ENCODE results near the gene ZNF549. TPM values are rescaled to one million over a fixed set of nuclear protein-coding genes. Genes with fewer than 3 reads are reported as not detected.
A peak's percentile ranks its signal among the peaks of the same experiment; 100 is the strongest.

Gene ZNF549
- total RNA-seq (2021; ENCODE audit: unreplicated experiment) = not detected
- polyA plus RNA-seq (2012) = not detected in 2 replicates
- percentile 5 among the genes with signal in this experiment for Bru-seq, nascent RNA
- percentile 6 among the genes with signal in this experiment for BruChase-seq, experiment 1, labeled RNA remaining after a 6-hour chase
- percentile 9 among the genes with signal in this experiment for BruChase-seq, experiment 2, labeled RNA remaining after a 2-hour chase
- long read RNA-seq = 0 reads

- intact Hi-C loops (cut with micrococcal nuclease) = no loop called here
- H3K9me3 ChIP-seq (ENCODE audit: control insufficient read depth in 1 of 2, insufficient read depth in 1 of 2, low read depth in 1 of 2, low read length in 2 of 2) = peaks cover 0 to 3% of the 10 kb centered on the region in 2 experiments; a peak in 2 of 4 replicates
- no peak for DNase-seq (ENCODE audit: low read depth, low spot score)
- no peak within 1 kb of the TSS for H3K9ac ChIP-seq (ENCODE audit: low read length)
- TF ChIP-seq, protein P1, sequence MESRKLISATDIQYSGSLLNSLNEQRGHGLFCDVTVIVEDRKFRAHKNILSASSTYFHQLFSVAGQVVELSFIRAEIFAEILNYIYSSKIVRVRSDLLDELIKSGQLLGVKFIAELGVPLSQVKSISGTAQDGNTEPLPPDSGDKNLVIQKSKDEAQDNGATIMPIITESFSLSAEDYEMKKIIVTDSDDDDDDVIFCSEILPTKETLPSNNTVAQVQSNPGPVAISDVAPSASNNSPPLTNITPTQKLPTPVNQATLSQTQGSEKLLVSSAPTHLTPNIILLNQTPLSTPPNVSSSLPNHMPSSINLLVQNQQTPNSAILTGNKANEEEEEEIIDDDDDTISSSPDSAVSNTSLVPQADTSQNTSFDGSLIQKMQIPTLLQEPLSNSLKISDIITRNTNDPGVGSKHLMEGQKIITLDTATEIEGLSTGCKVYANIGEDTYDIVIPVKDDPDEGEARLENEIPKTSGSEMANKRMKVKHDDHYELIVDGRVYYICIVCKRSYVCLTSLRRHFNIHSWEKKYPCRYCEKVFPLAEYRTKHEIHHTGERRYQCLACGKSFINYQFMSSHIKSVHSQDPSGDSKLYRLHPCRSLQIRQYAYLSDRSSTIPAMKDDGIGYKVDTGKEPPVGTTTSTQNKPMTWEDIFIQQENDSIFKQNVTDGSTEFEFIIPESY (IDR thresholded peaks at IDR 0.05; ENCODE audit: extremely low read depth, insufficient replicate concordance, low read length) = no peak
- TF ChIP-seq YY1 (IDR thresholded peaks at IDR 0.05; ENCODE audit: extremely low read depth, insufficient replicate concordance, low read depth, low read length) (no peak), JUND (IDR thresholded peaks at IDR 0.05) (no peak), FOSL1 (IDR thresholded peaks at IDR 0.05; ENCODE audit: low read depth) (no peak), CBX3 (IDR thresholded peaks at IDR 0.05; ENCODE audit: low read depth) (no peak), EGR1 (IDR thresholded peaks at IDR 0.05; ENCODE audit: low read depth) (no peak), ZFX (IDR thresholded peaks at IDR 0.05) (no peak), CTCF (IDR thresholded peaks at IDR 0.05 in 2 of 3, conservative IDR thresholded peaks at IDR 0.05 in 1 of 3; ENCODE audit: borderline replicate concordance in 1 of 3, insufficient read depth in 1 of 3, low read depth in 2 of 3, low read length in 2 of 3) (no peak), TCF7L2 (IDR thresholded peaks at IDR 0.05; ENCODE audit: borderline replicate concordance, extremely low read depth, insufficient read depth, insufficient read length) (no peak), SRF (IDR thresholded peaks at IDR 0.05; ENCODE audit: low read depth) (no peak)
- TF ChIP-seq, protein P2, sequence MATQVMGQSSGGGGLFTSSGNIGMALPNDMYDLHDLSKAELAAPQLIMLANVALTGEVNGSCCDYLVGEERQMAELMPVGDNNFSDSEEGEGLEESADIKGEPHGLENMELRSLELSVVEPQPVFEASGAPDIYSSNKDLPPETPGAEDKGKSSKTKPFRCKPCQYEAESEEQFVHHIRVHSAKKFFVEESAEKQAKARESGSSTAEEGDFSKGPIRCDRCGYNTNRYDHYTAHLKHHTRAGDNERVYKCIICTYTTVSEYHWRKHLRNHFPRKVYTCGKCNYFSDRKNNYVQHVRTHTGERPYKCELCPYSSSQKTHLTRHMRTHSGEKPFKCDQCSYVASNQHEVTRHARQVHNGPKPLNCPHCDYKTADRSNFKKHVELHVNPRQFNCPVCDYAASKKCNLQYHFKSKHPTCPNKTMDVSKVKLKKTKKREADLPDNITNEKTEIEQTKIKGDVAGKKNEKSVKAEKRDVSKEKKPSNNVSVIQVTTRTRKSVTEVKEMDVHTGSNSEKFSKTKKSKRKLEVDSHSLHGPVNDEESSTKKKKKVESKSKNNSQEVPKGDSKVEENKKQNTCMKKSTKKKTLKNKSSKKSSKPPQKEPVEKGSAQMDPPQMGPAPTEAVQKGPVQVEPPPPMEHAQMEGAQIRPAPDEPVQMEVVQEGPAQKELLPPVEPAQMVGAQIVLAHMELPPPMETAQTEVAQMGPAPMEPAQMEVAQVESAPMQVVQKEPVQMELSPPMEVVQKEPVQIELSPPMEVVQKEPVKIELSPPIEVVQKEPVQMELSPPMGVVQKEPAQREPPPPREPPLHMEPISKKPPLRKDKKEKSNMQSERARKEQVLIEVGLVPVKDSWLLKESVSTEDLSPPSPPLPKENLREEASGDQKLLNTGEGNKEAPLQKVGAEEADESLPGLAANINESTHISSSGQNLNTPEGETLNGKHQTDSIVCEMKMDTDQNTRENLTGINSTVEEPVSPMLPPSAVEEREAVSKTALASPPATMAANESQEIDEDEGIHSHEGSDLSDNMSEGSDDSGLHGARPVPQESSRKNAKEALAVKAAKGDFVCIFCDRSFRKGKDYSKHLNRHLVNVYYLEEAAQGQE (IDR thresholded peaks at IDR 0.05; ENCODE audit: low read depth) = no peak
- H3K9me2 ChIP-seq (ENCODE audit: insufficient read depth) = no peaks in the 10 kb centered on the region
- H3K4me2 ChIP-seq (ENCODE audit: low read length) = no peak within 1 kb of the TSS
- CTCF ChIA-PET = no interaction called here
- H2AFZ ChIP-seq (ENCODE audit: low read depth, low read length, poor library complexity, severe bottlenecking) = no peak within 1 kb of the TSS
- no peak within 1 kb of the TSS for H3K27ac ChIP-seq (ENCODE audit: low read depth, low read length)
- RAD21 ChIA-PET (ENCODE audit: low non-redundant PET in 1 of 2, low total read pairs in 2 of 2, uncharacterized antibody in 2 of 2, unreplicated experiment in 2 of 2) = no interaction called here
- no peaks in the 10 kb centered on the region for H3K79me2 ChIP-seq (ENCODE audit: insufficient read depth, low read length)
- H3K36me3 ChIP-seq (ENCODE audit: control insufficient read depth in 1 of 2, insufficient read depth in 2 of 2, low read length in 2 of 2) = no peaks in the 10 kb centered on the region
- POLR2A ChIA-PET = no interaction called here
- no peaks in the 10 kb centered on the region for H3K27me3 ChIP-seq (ENCODE audit: insufficient read depth, low read length)
- H4K20me1 ChIP-seq (ENCODE audit: insufficient read depth) = no peaks in the 10 kb centered on the region
- no peaks in the 10 kb centered on the region for H3K4me1 ChIP-seq (ENCODE audit: control insufficient read depth in 1 of 2, insufficient read depth in 2 of 2, low read length in 2 of 2)
- BruUV-seq (replicated peaks) = no TSS peak
- no peak within 1 kb of the TSS for H3K4me3 ChIP-seq (replicated peaks in 1 of 2; ENCODE audit: low read depth in 1 of 2, low read length in 2 of 2)
- no peak for ATAC-seq
Observed at GRCh38 chr19:57527136-57527881, at the start of gene ZNF549. Gene ZNF549 (plus strand): TSS chr19:57527356. CDS start chr19:57527574, 218 bp downstream.
